ENCODE data around the gene GLB1L3.

GLB1L3 gene

GRCh38 chr11:134246100-134246499 lies 30.1 kb upstream of the GLB1L3 start:
- DNase-seq (ENCODE audit: low read depth in 1 of 2, low spot score in 1 of 2) = no peak
- no peak for TF ChIP-seq SPI1 (IDR thresholded peaks at IDR 0.05; ENCODE audit: borderline replicate concordance, low read depth)
- TF ChIP-seq POLR2AphosphoS5 (IDR thresholded peaks at IDR 0.05; ENCODE audit: low read depth) = no peak
- TF ChIP-seq REST (IDR thresholded peaks at IDR 0.05; ENCODE audit: insufficient replicate concordance, low read depth) = no peak
- no peak for TF ChIP-seq CTCF (IDR thresholded peaks at IDR 0.05; ENCODE audit: insufficient read depth, low read length)
- Histone ChIP-seq H3K4me3 (replicated peaks; ENCODE audit: insufficient read depth, low read length) (no peak overlapping the region), H3K27ac (replicated peaks) (no peak overlapping the region), H3K27me3 (ENCODE audit: insufficient read depth, poor library complexity, severe bottlenecking) (no peaks in the 10 kb centered on the region)

DNA sequence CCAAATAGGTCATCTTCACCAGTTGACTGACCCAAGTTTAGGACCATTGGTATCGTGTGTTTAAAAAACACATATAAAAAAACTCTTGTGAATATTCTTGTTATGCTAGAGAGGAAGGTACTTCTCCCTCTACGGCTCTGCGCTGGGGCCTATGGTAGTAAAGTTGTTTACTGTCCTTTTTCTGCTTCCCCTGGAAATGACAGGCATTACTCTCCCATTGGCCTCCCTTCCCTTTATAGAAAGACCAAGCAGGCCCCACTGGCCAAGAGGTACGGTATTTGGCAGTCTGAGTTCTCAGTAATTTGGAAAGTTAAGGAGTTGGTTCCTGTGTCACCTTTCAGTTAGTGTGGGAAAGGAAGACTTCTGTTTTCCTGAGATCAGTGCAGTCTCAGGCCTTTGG lies 29.5 kb upstream of the GLB1L3 start:
- TF ChIP-seq POLR2AphosphoS5 (IDR thresholded peaks at IDR 0.05; ENCODE audit: low read depth) (no peak), GABPA (IDR thresholded peaks at IDR 0.05; ENCODE audit: low read depth) (no peak)
- Histone ChIP-seq H3K4me3 (replicated peaks; ENCODE audit: insufficient read depth, low read length) (no peak overlapping the region), H3K27ac (replicated peaks) (no peak overlapping the region), H3K27me3 (ENCODE audit: insufficient read depth, poor library complexity, severe bottlenecking) (no peaks in the 10 kb centered on the region)
- DNase-seq (ENCODE audit: low read depth in 1 of 2, low spot score in 1 of 2) = no peak

- no peak overlapping the region for H3K27ac ChIP-seq (replicated peaks)
- no peak overlapping the region for H3K4me3 ChIP-seq (replicated peaks; ENCODE audit: insufficient read depth, low read length)
- no peak for DNase-seq (ENCODE audit: low read depth in 1 of 2, low spot score in 1 of 2)
- TF ChIP-seq CTCF (IDR thresholded peaks at IDR 0.05; ENCODE audit: insufficient read depth, low read length) (no peak), GABPA (IDR thresholded peaks at IDR 0.05; ENCODE audit: low read depth) (no peak), POLR2AphosphoS5 (IDR thresholded peaks at IDR 0.05; ENCODE audit: low read depth) (no peak), SPI1 (IDR thresholded peaks at IDR 0.05; ENCODE audit: borderline replicate concordance, low read depth) (no peak), REST (IDR thresholded peaks at IDR 0.05; ENCODE audit: insufficient replicate concordance, low read depth) (no peak)
- H3K27me3 ChIP-seq (ENCODE audit: insufficient read depth, poor library complexity, severe bottlenecking) = no peaks in the 10 kb centered on the region
Observed at GRCh38 chr11:134248910-134249480, 27.2 kb upstream of the GLB1L3 start.

- TF ChIP-seq POLR2AphosphoS5 (IDR thresholded peaks at IDR 0.05; ENCODE audit: low read depth) (no peak), CTCF (IDR thresholded peaks at IDR 0.05; ENCODE audit: insufficient read depth, low read length) (no peak), SPI1 (IDR thresholded peaks at IDR 0.05; ENCODE audit: borderline replicate concordance, low read depth) (peak; percentile 44; the same call in 1 of the 2 replicates)
- peak in 1 of 2 experiments; percentile 53 for DNase-seq (ENCODE audit: low read depth in 1 of 2, low spot score in 1 of 2)
- H3K27me3 ChIP-seq (ENCODE audit: insufficient read depth, poor library complexity, severe bottlenecking) = no peaks in the 10 kb centered on the region
- H3K4me3 ChIP-seq (replicated peaks; ENCODE audit: insufficient read depth, low read length) = no peak overlapping the region
- peak overlapping the region; percentile 68 for H3K27ac ChIP-seq (replicated peaks)
Observed at GRCh38 chr11:134250246-134250645, 25.9 kb upstream of the GLB1L3 start.

Measured in HL-60 (cell line).